ENCODE data around the gene ERCC8. TPM values are rescaled to one million over a fixed set of nuclear protein-coding genes. Genes with fewer than 3 reads are reported as not detected.
A peak's percentile ranks its signal among the peaks of the same experiment; 100 is the strongest.

ERCC8 gene
- total RNA-seq, 1 donor from 2014 or later: 11.2 TPM

GRCh38 chr5:60980511-60980910 lies 35.6 kb upstream of the ERCC8 start:
- H3K36me3 Mint-ChIP-seq (ENCODE audit: low read depth): peaks cover 15% of the 10 kb centered on the region
- ChIA-PET POLR2A (no interaction called here), CTCF (no interaction called here)

DNA sequence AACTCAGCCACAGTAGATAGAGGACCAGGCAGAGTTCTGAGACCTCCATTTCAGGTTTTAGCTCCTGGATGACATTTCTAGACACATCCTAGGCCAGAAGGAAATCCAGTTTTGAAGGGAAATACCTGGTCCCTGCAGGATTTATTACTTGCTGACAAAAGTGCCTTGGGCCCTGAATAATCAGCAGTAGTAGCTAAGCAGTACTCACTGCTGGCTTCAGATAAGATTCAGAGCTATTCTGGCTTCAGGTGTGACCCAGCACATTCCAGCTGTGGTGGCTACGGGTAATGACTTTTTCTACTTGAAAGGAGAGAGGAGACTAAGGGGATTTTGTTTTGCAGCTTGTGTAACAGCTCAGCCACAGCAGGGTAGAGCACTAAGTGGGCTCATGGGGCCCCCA lies 34.1 kb upstream of the ERCC8 start:
- H3K4me1 Mint-ChIP-seq: no peaks in the 10 kb centered on the region
- intact Hi-C loops (cut with micrococcal nuclease): no loop called here
- no peak for TF ChIP-seq CTCF (IDR thresholded peaks at IDR 0.05)
- H3K27ac Mint-ChIP-seq: no peak overlapping the region
- POLR2A ChIA-PET: no interaction called here
- peaks cover 15% of the 10 kb centered on the region for H3K36me3 Mint-ChIP-seq (ENCODE audit: low read depth)
- H3K27me3 Mint-ChIP-seq: no peaks in the 10 kb centered on the region
- ATAC-seq (ENCODE audit: low read depth) (no peak), DNase-seq (no peak)
- CTCF ChIA-PET: no interaction called here
- H3K4me3 Mint-ChIP-seq: no peak overlapping the region
- H3K9me3 Mint-ChIP-seq: peaks cover 13% of the 10 kb centered on the region

More at GRCh38 chr5:60980511-60980910, 35.6 kb upstream of the ERCC8 start:
- no peak overlapping the region for H3K27ac Mint-ChIP-seq
- TF ChIP-seq CTCF (IDR thresholded peaks at IDR 0.05): no peak
- ATAC-seq (ENCODE audit: low read depth): no peak
- no peak for DNase-seq
- H3K4me1 Mint-ChIP-seq: no peaks in the 10 kb centered on the region
- H3K9me3 Mint-ChIP-seq: peaks cover 18% of the 10 kb centered on the region
- intact Hi-C loops (cut with micrococcal nuclease): no loop called here
- no peak overlapping the region for H3K4me3 Mint-ChIP-seq
- H3K27me3 Mint-ChIP-seq: no peaks in the 10 kb centered on the region

DNA sequence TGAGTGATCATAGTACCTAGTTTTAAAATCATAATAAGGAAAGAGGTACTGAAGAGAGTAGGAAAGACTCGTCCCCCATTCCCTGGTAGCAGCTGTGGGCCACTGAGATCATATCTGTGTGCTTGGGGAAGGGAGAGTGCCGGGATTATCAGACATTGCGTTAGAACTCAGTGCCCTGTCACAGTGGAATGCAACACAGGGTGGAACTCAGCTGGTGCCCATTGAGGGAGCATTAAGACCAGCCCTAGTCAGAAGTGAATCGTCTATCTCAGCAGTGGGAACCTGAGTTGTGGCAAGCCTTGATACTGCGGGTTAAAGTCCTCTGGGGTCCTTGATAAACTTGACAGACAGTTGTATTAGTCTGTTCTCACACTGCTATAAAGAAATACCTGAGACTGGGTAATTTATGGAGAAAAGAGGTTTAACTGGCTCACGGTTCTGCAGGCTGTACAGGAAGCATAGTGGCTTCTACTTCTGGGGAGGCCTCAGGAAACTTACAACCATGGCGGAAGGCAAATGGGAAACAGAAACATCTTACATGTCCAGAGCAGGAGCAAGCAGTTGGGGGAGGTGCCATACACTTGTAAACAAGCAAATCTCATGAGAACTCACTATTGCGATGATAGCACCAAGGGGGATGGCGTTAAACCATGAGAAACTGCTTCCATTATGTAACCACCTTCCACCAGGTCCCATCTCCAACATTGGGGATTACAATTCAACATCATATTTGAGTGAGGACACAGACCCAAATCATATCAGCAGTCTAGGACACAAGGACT lies 33.3 kb upstream of the ERCC8 start:
- Mint-ChIP-seq H3K27ac (no peak overlapping the region), H3K27me3 (no peaks in the 10 kb centered on the region), H3K4me1 (no peaks in the 10 kb centered on the region), H3K9me3 (peaks cover 13% of the 10 kb centered on the region), H3K36me3 (ENCODE audit: low read depth) (peaks cover 15% of the 10 kb centered on the region), H3K4me3 (no peak overlapping the region)
- no peak for DNase-seq
- intact Hi-C loops (cut with micrococcal nuclease): no loop called here
- CTCF ChIA-PET: no interaction called here
- POLR2A ChIA-PET: no interaction called here
- ATAC-seq (ENCODE audit: low read depth): no peak
- no peak for TF ChIP-seq CTCF (IDR thresholded peaks at IDR 0.05)

DNA sequence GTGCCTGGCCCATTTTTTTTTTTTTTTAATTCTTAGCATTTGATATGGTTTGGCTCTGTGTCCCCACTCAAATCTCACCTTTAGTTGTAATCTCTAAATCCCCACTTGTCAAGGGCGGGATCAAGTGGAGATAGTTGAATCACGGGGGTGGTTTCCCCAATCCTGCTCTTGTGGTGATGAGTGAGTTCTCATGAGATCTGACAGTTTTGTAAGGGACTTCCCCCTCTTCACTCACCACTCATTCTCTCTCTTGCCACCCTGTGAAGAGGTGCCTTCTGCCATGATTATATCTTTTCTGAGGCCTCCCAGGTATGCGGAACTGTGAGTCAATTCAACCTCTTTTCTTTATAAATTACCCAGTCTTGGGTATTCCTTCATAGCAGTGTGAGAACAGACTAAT lies 27.4 kb upstream of the ERCC8 start:
- H3K27ac Mint-ChIP-seq: peak overlapping the region; percentile 14
- H3K9me3 Mint-ChIP-seq: peaks cover 31% of the 10 kb centered on the region
- H3K27me3 Mint-ChIP-seq: no peaks in the 10 kb centered on the region
- no peak overlapping the region for H3K4me3 Mint-ChIP-seq
- DNase-seq (no peak), ATAC-seq (ENCODE audit: low read depth) (peak; percentile 71)
- ChIA-PET CTCF (no interaction called here), POLR2A (no interaction called here)
- no peak for TF ChIP-seq CTCF (IDR thresholded peaks at IDR 0.05)
- peaks cover 7% of the 10 kb centered on the region for H3K4me1 Mint-ChIP-seq
- intact Hi-C loops (cut with micrococcal nuclease): no loop called here
- peaks cover 16% of the 10 kb centered on the region for H3K36me3 Mint-ChIP-seq (ENCODE audit: low read depth)

DNA sequence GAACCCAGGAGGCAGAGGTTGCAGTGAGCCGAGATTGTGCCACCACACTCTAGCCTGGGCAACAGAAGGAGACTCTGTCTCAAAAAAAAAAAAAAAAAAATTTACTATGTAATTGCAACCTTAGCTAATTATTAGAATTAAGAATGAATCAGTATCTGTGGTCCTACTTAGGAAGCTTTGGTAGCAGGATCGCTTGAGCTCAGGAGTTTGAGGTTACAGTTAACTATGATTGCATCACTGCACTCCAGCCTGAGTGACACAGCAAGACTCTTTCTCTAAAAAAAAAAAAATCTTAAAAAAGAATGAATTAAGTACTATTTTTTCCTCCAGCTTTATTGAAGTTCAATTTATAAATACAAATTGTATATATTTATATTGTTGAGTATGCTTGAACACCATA lies 16.8 kb upstream of the ERCC8 start:
- H3K27ac Mint-ChIP-seq: no peak overlapping the region
- H3K4me3 Mint-ChIP-seq: no peak overlapping the region
- ChIA-PET POLR2A (no interaction called here), CTCF (no interaction called here)
- H3K4me1 Mint-ChIP-seq: peaks cover 2% of the 10 kb centered on the region
- intact Hi-C loops (cut with micrococcal nuclease): loop anchor here (5.0 kb wide), 1 partner anchor 1149 kb away; no protein-coding TSS in a partner anchor
- H3K9me3 Mint-ChIP-seq: peaks cover 7% of the 10 kb centered on the region
- no peak for TF ChIP-seq CTCF (IDR thresholded peaks at IDR 0.05)
- DNase-seq (no peak), ATAC-seq (ENCODE audit: low read depth) (no peak)
- H3K36me3 Mint-ChIP-seq (ENCODE audit: low read depth): no peaks in the 10 kb centered on the region
- no peaks in the 10 kb centered on the region for H3K27me3 Mint-ChIP-seq

Data from activated B cell treated with CpG ODN at 0.5 μM for 24 hours (primary cell).